ENCODE data around the gene IL17REL.

IL17REL gene

DNA sequence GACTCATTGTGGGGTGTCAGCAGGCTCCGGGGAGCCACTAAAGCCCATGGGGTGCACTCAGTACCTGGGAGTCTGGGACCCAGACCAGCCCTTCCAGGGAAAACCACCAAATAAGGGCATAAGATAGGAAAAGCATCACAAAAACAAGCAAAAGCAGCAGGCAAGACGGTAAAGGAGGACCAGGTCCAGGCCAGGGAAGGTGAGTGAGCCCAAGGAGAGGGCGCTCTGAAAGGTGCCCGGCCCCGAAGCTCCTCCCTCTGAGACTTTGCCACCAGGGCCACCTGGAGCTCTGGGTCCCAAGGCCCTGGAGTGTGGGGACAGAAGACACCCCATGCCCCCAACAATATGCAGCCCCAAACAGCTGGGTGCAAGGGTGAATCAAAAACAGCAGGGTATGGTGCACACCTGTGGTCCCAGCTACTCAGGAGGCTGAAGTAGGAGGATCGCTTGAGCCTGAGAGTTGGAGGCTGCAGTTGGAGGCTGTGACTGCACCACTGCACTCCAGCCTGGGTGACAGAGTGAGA is 5.2 kb upstream of the IL17REL start:
- Histone ChIP-seq H3K4me3 (IDR thresholded peaks at IDR 0.05; ENCODE audit: insufficient read depth, low read depth, low read length) (no peak overlapping the region), H3K79me2 (ENCODE audit: insufficient read depth, low read depth) (no peaks in the 10 kb centered on the region), H3K4me1 (ENCODE audit: low read depth, poor library complexity, severe bottlenecking) (no peaks in the 10 kb centered on the region), H3K9ac (no peak overlapping the region), H3K36me3 (ENCODE audit: insufficient read depth) (no peaks in the 10 kb centered on the region), H2AFZ (ENCODE audit: low read depth) (no peak overlapping the region), H3K4me2 (no peak overlapping the region), H4K20me1 (ENCODE audit: insufficient read depth) (no peaks in the 10 kb centered on the region), H3K27me3 (ENCODE audit: insufficient read depth, low read depth) (no peaks in the 10 kb centered on the region), H3K27ac (no peak overlapping the region)
- TF ChIP-seq, protein P1, sequence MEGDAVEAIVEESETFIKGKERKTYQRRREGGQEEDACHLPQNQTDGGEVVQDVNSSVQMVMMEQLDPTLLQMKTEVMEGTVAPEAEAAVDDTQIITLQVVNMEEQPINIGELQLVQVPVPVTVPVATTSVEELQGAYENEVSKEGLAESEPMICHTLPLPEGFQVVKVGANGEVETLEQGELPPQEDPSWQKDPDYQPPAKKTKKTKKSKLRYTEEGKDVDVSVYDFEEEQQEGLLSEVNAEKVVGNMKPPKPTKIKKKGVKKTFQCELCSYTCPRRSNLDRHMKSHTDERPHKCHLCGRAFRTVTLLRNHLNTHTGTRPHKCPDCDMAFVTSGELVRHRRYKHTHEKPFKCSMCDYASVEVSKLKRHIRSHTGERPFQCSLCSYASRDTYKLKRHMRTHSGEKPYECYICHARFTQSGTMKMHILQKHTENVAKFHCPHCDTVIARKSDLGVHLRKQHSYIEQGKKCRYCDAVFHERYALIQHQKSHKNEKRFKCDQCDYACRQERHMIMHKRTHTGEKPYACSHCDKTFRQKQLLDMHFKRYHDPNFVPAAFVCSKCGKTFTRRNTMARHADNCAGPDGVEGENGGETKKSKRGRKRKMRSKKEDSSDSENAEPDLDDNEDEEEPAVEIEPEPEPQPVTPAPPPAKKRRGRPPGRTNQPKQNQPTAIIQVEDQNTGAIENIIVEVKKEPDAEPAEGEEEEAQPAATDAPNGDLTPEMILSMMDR (conservative IDR thresholded peaks at IDR 0.05; ENCODE audit: low read depth, low read length) = no peak

DNA sequence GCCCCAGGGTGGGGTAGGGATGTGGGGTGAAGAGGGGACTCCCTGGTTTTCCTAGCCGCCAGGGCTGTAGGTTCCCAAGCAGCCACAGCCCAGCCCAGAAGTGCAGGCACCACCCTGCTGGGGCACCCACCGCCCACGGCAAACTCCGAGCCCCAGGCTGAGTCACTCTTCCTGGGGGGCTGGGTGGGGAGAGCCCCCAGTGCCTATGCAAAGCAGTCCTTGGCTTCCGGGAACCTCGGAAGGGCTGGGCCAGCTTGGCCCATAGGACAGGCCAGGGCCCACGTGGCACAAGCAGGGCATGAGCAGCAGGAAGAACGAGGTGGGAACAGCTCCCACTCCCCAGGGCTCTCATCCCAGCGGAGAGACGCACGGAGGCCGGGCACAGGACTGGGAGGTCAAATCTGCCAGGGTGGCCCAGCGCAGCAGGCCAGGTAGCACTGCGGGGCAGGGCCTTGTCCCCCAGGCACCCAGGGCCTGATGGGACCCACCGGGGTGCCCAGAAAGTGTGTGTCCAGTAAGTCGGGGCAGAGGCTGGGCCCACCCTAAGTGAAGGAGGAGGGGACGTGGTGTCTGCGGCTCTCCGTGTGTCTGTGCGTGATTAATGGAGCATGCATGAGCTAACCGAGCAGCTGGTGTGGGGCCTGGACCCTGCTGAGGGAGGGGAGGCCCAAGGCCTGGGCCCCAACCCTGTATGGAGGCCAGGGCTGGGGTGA is 4.6 kb upstream of the IL17REL start:
- Histone ChIP-seq H3K27me3 (ENCODE audit: insufficient read depth, low read depth) (no peaks in the 10 kb centered on the region), H3K36me3 (ENCODE audit: insufficient read depth) (no peaks in the 10 kb centered on the region), H3K4me2 (no peak overlapping the region), H3K27ac (no peak overlapping the region), H4K20me1 (ENCODE audit: insufficient read depth) (no peaks in the 10 kb centered on the region), H3K4me3 (IDR thresholded peaks at IDR 0.05; ENCODE audit: insufficient read depth, low read depth, low read length) (no peak overlapping the region), H3K9ac (no peak overlapping the region), H2AFZ (ENCODE audit: low read depth) (no peak overlapping the region), H3K79me2 (ENCODE audit: insufficient read depth, low read depth) (no peaks in the 10 kb centered on the region), H3K4me1 (ENCODE audit: low read depth, poor library complexity, severe bottlenecking) (no peaks in the 10 kb centered on the region)
- TF ChIP-seq, protein P1 (conservative IDR thresholded peaks at IDR 0.05; ENCODE audit: low read depth, low read length) = no peak

DNA sequence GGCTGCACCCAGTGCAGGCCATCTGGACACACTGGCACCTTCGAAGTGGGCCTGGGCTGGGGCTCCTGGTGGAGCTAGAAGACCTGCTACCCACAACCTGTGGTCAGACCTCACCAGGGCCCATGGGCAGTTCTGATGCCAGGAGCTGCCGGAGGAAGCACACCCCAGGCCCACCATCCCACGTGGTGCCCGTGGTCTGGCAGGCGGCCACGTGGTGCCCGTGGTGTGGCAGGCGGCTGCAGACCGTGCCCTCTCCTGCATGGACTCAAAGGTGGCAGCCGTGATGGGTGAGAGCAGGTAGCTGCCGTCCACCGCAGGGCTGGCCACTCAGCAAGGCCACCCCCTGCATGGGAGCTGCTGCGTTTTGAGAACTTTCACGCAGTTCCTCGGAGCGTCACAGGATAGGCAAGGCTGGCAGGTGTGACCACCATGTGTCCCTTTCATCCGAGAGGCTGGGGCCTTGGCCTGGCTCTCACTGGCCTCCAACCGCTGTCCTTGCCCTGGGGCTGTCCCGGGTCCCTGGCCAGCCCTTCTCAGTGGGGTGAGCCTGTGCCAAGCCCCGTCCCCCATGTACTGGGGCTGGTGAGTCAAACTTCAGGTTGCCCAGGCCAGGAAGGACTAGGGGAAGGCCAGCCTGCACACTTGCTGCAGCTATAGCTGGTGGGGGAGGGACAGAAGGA is 3.9 kb upstream of the IL17REL start:
- H3K27ac ChIP-seq = no peak overlapping the region
- no peak overlapping the region for H3K4me3 ChIP-seq (IDR thresholded peaks at IDR 0.05; ENCODE audit: insufficient read depth, low read depth, low read length)
- no peaks in the 10 kb centered on the region for H4K20me1 ChIP-seq (ENCODE audit: insufficient read depth)
- no peak overlapping the region for H3K4me2 ChIP-seq
- H3K9ac ChIP-seq = no peak overlapping the region
- no peaks in the 10 kb centered on the region for H3K36me3 ChIP-seq (ENCODE audit: insufficient read depth)
- TF ChIP-seq, protein P1 (conservative IDR thresholded peaks at IDR 0.05; ENCODE audit: low read depth, low read length) = no peak
- no peak overlapping the region for H2AFZ ChIP-seq (ENCODE audit: low read depth)
- H3K27me3 ChIP-seq (ENCODE audit: insufficient read depth, low read depth) = no peaks in the 10 kb centered on the region
- no peaks in the 10 kb centered on the region for H3K79me2 ChIP-seq (ENCODE audit: insufficient read depth, low read depth)
- H3K4me1 ChIP-seq (ENCODE audit: low read depth, poor library complexity, severe bottlenecking) = no peaks in the 10 kb centered on the region

DNA sequence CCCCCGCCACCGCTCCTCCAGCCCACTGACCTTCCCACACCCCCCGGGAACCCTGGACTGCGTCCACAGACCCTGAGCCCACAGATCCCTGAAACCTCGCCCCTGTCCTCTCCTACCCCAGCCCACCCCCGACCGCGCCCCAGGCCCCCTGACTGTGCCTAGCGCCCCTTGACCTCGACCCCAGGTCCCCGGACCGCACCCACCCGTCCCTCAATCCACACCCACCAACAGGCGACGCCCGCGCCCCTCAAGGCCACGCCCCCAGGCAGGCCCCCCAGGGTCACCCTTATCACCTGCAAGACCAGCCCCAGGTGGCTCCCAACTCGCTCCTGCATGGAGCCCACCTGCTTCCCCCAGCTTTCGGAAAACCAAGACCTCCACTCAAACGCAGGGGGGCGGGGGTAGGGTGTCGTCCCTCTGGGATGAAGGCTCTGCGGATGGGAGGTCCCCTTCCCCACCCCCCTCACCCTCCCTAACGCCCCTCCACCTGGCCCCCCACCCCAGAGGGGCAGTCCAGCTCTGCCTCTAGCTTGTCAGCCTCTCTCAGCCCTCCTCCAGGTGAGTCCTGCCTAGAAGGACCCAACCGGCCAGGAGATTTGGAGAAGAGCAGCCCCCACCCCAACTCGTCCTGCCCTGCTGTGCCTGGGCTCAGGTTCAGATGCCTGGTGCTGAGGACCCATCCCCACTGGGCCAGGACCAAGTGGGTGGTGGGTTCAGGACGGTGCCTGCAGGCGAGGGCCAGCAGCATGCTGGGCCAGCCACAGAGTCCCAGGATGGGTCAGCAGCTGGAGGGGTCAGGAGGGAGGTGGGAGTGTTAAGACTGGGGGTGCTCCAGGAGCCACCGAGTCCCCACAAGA is 3.1 kb upstream of the IL17REL start:
- Histone ChIP-seq H3K4me3 (IDR thresholded peaks at IDR 0.05; ENCODE audit: insufficient read depth, low read depth, low read length) (no peak overlapping the region), H3K4me2 (no peak overlapping the region), H2AFZ (ENCODE audit: low read depth) (no peak overlapping the region), H3K79me2 (ENCODE audit: insufficient read depth, low read depth) (no peaks in the 10 kb centered on the region), H3K27me3 (ENCODE audit: insufficient read depth, low read depth) (no peaks in the 10 kb centered on the region), H4K20me1 (ENCODE audit: insufficient read depth) (no peaks in the 10 kb centered on the region), H3K27ac (no peak overlapping the region), H3K36me3 (ENCODE audit: insufficient read depth) (no peaks in the 10 kb centered on the region), H3K9ac (no peak overlapping the region), H3K4me1 (ENCODE audit: low read depth, poor library complexity, severe bottlenecking) (no peaks in the 10 kb centered on the region)
- TF ChIP-seq, protein P1 (conservative IDR thresholded peaks at IDR 0.05; ENCODE audit: low read depth, low read length) = no peak
